NCI-H510A treated with DMSO at 0.1 percent for 48 hours (cell line): ENCODE results near the gene NT5C2.
"Not testable (repeated sequence)": the region's sequence is repeated elsewhere in the genome, so short reads cannot be mapped to it uniquely, and the experiment has no call there.

Experiments
- DNase-seq: peaks from one replicate; lab custom pipeline; 2025; lab: John Stamatoyannopoulos, UW

NT5C2 gene

DNA sequence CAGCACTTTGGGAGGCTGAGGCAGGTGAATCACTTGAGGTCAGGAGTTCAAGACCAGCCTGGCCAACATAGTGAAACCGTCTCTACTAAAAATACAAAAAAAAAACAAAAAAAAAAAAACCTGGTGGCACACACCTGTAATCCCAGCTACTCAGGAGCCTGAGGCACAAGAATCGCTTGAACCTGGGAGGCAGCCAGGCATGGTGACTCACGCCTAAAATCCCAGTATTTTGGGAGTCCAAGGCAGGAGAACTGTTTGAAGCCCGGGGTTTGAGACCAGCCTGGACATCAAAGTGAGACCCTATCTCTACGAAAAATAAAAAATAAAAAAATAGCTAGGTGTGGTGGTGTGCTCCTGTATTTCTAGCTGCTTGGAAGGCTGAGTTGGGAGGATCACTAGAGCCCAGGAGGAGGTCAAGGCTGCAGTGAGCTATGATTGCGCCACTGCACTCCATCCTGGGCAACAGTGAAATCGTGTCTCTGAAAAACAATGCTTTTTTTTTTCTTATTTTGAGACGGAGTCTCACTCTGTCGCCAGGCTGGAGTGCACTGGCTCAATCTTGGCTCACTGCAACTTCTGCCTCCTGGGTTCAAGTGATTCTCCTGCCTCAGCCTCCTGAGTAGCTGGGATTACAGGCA lies 29.2 kb downstream of the NT5C2 start:
- not testable (repeated sequence) for DNase-seq

GRCh38 chr10:103157246-103157645 lies 35.8 kb downstream of the NT5C2 start:
- DNase-seq, result no peak

DNA sequence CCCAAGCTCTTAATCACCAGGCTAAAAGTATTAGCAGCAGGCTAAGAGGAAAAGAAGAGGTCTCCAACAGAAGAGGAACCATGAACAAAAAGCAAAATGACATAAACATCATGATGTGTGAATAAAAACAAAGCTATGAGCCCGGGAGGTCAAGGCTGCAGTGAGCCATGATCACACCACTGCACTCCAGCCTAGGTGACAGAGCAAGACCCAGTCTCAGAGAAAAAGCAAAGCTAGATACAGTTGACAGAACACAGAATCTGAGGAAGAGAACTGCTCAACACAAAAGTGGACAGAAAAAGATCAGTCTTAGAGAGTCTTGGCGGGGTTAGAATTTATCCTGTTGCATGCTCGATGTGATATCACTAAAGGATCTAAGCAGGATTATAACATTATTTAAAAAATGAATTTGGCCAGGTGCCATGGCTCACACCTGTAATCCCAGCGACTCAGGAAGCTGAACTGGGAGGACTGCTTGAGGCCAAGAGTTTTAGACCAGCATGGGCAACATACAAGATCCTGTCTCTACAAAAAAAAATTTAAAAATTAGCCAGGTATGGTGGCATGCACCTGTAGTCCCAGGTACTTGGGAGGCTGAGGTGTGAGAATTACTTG lies 37.5 kb downstream of the NT5C2 start:
- DNase-seq, result no peak

DNA sequence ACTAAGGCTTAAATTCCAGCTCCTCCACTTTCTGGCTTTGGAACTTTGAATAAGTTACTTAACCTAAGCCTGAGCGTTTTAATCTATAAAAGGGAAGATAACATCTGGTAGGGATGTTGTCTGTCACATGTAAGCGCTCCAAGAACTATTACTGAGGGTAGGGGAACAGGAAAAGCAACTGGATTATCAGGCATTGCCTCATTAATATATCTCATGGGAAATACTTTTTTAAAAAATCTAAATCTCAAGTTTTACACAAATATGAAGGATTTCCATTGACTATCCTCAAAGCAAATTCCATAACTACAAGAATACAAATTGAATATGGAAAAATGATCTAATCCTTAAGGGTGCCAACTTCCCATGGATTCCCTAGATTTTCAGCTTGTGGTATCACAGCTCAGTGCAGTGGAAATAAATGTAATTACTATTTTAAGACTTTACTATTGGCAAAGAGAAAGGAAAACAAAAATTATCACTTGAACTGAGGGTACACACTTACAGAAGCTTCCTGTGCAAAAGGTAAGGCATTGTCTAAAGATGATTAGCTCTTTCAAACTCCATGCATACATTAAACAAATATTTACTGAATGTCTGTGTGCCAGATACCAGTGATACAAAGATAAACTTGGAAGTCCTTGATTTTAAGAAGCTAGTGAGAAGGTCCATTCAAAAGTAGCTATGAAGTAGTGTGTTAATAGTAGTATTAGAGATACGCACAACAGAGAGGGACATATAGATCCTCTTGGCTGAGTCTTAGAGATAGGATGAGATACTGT lies 38.4 kb downstream of the NT5C2 start:
- peak; percentile 41 for DNase-seq

DNA sequence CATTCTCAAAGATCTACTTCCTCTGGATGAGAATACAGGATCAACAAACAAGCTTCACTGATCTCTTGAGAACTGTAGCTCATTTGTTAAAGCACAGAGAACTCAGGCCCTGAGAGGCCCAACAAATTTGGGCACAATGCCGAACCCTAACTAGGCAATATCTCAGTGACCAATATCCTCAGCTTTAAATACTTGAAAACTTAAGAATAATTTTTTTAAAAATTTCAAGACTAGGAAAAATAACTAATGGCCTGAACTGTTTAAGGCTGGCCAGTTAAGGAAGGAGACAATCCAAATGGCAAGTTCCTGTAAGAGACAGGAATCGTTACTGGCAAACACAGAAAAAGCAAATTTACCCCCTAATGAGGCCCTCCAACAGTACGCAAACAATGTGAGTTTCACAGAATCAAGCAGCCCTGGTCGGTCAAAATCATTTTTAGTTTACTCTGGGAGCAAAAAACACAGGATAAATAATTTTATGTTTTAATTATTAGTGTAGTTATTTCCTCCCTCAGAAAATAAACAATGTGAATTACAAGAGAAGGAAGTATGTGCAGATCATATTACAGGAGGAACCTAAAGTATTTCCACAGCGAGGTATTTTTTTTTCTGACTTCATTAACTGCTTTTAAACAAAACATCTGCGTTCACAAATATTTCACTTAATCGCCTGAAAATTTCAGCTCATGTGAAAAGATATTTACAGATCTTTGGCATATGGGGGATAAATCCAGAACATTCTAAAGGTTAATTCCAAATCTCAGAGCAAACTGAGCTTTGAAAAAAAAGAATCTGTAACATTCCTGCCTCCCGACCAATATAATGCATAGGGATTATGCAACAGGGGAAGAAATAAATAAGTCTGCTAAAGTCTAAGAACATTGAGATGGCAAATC lies 39.5 kb downstream of the NT5C2 start:
- peak; percentile 19 for DNase-seq

DNA sequence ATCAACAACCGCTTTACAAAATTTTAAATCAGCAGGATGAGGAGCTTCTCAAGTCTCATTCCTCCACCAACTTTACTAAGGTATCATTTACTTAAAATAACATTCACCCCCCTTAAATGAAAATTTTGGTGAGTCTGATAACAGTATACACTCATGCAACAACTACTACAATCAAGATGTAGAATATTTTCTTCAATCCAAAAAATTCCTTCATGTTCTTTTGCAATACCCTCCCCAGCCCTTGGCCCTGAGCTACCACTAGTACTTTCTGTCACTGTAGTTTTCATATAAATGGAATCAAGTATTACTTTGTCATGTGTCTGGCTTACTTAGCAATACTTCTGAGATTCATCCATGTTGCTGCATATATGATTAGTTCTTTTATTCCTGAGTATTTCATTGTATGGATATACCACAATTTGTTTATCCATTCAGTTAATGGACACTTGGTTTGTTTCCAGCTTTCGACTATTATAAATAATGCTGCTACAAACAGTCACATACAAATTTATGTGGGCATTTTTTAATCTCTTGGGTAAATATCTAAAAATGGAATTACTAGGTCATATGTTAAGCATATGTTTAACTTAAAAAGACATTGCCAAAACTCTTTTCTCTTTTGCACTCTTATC lies 43.0 kb downstream of the NT5C2 start:
- DNase-seq, result no peak

- DNase-seq, result no peak
Measured at GRCh38 chr10:103147645-103148044, 45.4 kb downstream of the NT5C2 start.

DNA sequence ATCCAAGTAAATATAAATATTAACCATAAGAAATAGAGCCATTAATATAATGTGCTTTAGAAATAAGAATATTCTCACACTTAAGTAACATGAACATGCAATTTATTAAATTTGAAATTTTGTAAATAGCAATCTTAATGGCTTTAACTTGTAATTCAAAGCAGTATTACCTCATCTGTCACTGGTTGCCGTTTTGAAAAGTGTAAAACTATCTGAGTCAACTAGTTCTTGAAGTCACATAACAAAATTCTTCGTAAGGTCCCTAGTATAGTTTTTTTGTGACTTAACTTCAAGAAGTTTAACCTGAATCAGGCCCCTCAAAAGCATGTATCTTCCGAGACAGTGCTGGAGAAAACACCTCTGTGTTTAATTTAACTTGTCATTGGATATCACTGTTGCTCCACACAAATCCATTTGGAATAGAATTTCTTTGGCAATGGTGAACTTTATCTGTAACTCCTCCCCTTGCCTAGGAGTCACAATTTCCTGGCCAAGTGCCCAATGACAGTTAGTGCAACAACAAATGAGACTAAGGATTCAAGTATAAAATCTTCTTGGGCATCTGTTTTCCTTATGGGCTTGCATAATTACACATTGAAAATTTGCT lies 47.1 kb downstream of the NT5C2 start:
- DNase-seq, result no peak

GRCh38 chr10:103145046-103145445 lies 48.0 kb downstream of the NT5C2 start:
- DNase-seq, result no peak

- DNase-seq, result no peak
Measured at GRCh38 chr10:103144041-103144440, 49.0 kb downstream of the NT5C2 start.

DNA sequence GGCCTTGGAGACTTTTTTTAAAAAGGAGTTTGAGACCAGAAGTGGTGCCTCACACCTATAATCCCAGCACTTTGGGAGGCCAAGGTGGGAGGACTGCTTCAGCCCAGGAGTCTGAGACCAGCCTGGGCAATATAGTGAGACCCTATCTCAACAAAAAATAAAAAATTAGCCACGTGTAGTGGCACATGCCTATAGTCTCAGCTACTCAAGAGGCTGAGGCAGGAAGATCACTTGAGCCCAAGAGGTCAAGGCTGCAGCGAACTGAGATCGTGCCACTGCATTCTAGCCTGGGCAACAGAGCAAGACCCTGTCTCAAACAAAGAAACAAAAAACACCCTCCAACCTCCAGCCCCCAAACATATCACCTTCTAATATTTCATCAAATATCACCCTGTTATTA lies 49.4 kb downstream of the NT5C2 start:
- DNase-seq, result not testable (repeated sequence)

DNA sequence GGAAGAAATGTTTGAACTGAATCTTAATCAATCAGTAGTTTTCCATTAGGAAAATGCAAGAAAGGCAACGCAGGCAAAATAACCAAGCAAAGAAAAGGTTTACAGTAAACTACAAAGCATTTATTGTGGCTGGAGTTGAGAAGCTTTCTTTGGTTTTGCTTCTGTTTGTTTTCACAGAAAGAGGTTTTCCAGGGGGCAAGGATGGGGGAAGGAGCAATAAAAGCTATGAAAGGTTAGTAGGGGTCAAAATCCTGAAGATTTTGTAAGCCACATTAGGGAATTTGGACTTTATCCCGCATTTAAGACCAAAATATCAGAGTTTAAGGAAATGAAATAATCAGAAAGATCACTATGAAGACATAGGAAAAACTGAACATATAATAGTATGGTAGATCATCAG lies 51.1 kb downstream of the NT5C2 start:
- DNase-seq, result no peak

- no peak for DNase-seq
Measured at GRCh38 chr10:103140469-103140868, 52.6 kb downstream of the NT5C2 start.

DNA sequence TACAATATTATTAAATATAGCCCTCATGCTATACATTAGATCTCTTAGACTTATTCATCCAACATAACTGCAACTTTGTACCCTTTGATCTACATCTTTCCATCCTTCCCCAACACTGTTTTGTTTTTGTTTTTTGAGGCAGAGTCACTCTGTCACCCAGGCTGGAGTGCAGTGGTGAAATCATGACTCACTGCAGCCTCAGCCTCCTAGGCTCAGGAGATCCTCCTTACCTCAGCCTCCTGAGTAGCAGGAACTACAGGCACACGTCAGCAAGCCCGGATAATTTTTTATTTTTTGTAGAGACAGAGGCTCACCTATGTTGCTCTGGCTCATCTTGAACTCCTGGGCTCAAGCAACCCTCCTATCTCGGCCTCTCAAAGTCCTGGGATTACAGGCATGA lies 53.3 kb downstream of the NT5C2 start:
- DNase-seq, result no peak

DNA sequence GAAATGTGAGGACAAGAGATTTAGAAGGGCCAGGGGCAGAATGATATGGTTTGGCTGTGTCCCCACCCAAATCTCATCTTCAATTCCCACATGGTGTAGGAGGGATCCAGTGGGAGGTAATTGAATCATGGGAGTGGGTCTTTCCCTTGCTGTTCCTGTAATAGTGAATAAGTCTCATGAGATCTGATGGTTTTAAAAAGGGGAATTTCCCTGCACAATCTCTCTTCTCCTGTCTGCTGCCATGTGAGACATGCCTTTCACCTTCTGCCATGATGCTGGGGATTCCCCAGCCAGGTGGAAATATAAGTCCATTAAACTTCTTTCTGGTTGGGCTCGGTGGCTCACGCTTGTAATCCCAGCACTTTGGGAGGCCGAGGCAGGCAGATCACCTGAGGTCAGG lies 57.9 kb downstream of the NT5C2 start:
- not testable (repeated sequence) for DNase-seq

GRCh38 chr10:103130910-103131309 lies 62.2 kb downstream of the NT5C2 start:
- no peak for DNase-seq

DNA sequence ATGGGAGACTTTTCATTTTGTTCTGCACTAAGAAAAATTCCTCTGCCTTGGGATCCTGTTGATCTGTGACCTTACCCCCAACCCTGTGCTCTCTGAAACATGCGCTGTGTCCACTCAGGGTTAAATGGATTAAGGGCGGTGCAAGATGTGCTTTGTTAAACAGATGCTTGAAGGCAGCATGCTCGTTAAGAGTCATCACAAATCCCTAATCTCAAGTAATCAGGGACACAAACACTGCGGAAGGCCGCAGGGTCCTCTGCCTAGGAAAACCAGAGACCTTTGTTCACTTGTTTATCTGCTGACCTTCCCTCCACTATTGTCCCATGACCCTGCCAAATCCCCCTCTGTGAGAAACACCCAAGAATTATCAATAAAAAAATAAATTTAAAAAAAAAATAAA lies 62.9 kb downstream of the NT5C2 start:
- not testable (repeated sequence) for DNase-seq

DNA sequence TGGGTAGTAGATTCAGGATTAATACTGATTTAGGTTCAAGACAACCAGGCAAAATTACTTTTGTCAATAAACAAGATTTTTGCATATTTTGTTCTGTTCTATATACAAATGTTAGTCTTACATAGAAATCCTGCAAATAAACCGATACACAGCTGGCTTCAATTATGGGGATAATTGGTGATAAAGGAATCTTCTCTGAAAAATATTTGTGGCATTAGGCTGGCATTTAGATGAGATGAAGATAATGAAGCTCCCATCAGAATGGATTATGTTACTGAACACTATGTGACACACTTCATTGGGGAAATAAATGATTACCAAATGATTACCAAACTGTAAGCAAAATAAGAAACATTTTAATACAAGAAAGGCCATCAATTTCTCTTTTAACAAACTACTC lies 65.8 kb downstream of the NT5C2 start:
- no peak for DNase-seq

DNA sequence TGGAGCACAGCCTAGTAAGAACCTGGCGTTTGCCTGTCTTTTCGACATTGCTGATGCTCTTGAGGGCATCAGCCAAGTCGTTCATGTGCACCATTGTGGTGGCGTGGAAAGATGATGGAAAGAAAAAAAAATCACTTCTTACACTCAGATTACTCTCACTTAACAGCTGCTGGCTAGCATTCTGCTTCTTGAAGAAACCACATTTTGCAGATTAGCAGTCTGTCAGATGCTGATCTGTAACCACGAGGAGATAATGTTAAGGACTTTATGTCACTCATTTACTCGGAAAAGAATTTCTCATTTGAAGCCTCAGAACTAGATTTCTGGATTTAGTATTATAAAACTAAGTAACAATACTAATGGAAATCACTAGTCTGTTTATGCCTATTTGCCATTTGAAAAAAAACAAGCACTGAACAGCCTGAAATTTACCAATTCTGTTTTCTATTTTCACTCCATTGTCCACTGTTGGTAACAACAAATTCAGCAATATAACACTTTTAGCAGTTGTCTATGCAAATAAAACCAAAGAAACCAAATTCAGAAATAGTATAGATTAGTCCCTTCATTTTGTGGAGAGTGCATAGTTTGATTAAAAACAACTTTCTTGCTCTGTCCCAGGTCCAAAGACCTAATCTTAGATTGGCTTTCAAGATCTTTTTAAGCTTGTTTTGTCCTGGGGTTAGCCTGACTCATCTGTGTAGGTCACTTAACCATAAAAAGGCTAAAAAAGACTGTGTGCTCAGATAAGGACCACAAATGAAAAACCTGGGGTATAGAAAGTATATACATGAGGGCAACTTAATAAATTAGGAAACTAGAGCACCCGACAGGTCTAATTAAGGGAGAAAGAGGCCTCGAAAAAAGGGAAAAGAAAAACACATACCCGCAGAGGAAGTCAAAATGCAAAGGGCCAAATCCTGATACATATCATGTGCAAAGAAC lies 67.5 kb downstream of the NT5C2 start:
- DNase-seq, result no peak

DNA sequence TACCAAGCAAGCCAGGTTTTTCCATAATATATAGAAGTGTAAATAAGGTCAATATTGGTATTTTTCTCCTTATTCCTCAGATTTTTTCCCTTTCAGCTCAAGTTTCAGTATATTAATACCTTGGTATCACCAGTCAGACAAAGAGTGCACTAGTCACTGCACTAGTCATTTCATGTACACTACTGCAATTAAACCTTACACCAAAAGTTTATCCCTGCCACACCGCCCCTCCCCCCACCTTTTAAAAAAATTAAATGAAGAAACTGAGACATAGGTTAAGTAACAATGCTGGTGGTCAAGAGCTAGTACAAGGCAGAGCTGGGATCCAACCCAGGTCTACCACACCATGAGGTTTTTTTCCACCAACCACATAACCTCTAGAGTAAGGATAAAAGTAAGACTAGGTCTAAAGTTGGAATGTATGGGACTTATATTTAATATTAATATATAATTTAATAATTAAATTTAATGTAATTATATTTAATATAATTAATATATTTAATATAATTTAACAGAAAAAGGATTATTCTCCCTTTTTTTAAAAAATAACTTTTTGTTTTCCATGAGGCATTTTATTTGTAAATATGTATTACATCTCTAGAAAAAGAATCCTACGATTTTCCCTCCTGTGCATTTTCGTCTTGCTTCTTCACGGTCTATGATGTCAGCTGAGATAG lies 68.5 kb downstream of the NT5C2 start:
- no peak for DNase-seq
